ENCODE measurements around the gene ARHGDIB.

ARHGDIB gene

DNA sequence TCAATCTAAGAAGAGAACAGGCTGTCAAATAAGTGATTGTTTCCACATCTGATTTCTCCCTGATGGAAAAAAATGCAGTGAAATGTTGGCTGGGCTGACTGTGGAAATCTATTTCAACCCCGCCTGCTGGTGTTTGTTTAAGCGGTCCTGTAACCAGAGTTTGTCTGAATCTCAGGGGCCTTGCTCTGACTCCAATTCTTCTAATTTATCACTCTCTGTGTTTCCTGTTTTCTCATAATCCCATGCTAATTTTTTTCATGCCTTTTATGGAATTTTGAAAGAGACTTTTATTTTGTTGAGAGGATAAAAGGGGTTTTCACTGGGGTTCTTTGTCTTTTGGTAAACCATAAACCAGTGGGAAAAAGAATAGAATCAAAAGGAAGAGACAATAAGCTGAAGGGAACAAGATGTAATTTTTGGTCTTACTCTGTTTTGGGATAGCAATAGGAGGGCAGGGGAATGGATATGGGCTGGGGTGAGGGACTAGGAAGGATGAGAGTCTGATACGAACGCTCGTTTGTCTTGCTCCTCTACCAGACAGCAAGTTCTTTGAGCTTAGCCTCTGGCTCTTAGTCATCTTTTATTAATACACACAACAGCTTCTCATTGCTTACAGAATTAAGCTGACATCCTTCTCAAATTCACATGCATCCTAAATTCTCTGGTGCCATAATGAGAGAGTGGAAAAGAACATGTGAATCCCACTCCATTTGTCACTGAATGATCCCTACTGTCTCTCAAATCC is 67.7 kb downstream of the ARHGDIB start:
- no peak for DNase-seq (ENCODE audit: low read depth)

- no peak for DNase-seq (ENCODE audit: low read depth)
These were observed 68.5 kb downstream of the ARHGDIB start for GRCh38 chr12:14892726-14893505.
